Stimulated activated CD4-positive, alpha-beta T cell treated with anti-CD3 and anti-CD28 coated beads, TNF-alpha, amount 100 ng/mL, for 24 hours (primary cell): ENCODE data around the gene MRPL19.

Experiments used
- DNase-seq, 3 experiments: peaks; one replicate each; pipeline ENCODE4 v3.0.0-alpha.2; 2020; ENCODE audit warnings: low read depth in 3 of 3

MRPL19 gene

GRCh38 chr2:75646583-75647425, at the start of gene MRPL19:
TSS of gene MRPL19 (plus strand) at chr2:75646783. CDS start at chr2:75646808, 25 bp downstream.
- peak; percentile 60 to 66 (median 64) for DNase-seq

- DNase-seq: no peak
Measured at GRCh38 chr2:75596784-75597183, 49.8 kb upstream of the MRPL19 start.

GRCh38 chr2:75597949-75598348, 48.6 kb upstream of the MRPL19 start:
- DNase-seq: no peak

GRCh38 chr2:75598589-75599155, 47.9 kb upstream of the MRPL19 start:
- no peak for DNase-seq

- DNase-seq: no peak
Measured at GRCh38 chr2:75600461-75601011, 46.0 kb upstream of the MRPL19 start.

- no peak for DNase-seq
Measured at GRCh38 chr2:75602724-75603342, 43.8 kb upstream of the MRPL19 start.

GRCh38 chr2:75603477-75603876, 43.1 kb upstream of the MRPL19 start:
- DNase-seq: no peak

GRCh38 chr2:75604484-75604883, 42.1 kb upstream of the MRPL19 start:
- DNase-seq: no peak

- no peak for DNase-seq
Measured at GRCh38 chr2:75605770-75606529, 40.6 kb upstream of the MRPL19 start.

- DNase-seq: no peak
Measured at GRCh38 chr2:75606761-75607399, 39.7 kb upstream of the MRPL19 start.

GRCh38 chr2:75607400-75607798, 39.2 kb upstream of the MRPL19 start:
- no peak for DNase-seq

GRCh38 chr2:75607988-75608683, 38.4 kb upstream of the MRPL19 start:
- DNase-seq: no peak

- DNase-seq: peak in 2 of 3 experiments; percentile 25 to 53
Measured at GRCh38 chr2:75608684-75609333, 37.8 kb upstream of the MRPL19 start.

GRCh38 chr2:75609334-75609689, 37.3 kb upstream of the MRPL19 start:
- no peak for DNase-seq

GRCh38 chr2:75609937-75610508, 36.6 kb upstream of the MRPL19 start:
- DNase-seq: no peak

- DNase-seq: no peak
Measured at GRCh38 chr2:75610671-75611070, 35.9 kb upstream of the MRPL19 start.

GRCh38 chr2:75612108-75612861, 34.3 kb upstream of the MRPL19 start:
- DNase-seq: no peak

- no peak for DNase-seq
Measured at GRCh38 chr2:75612862-75613243, 33.7 kb upstream of the MRPL19 start.

- no peak for DNase-seq
Measured at GRCh38 chr2:75614162-75614651, 32.4 kb upstream of the MRPL19 start.
